A549 (cell line): Measurements from ENCODE around the gene ABCA2. TPM values are rescaled to one million over a fixed set of nuclear protein-coding genes. Genes with fewer than 3 reads are reported as not detected.

Source experiments
- ATAC-seq, 2 experiments: fragments of 200-7000 bp in 1 of 2; fragments of >200 bp in 1 of 2; cut with Nextera tagmentation in 1 of 2; cut with Tn5 transposase in 1 of 2; 3 replicates each; pipeline versions ENCODE4 v1.8.0 to v1.9.1; 2018 to 2020; ENCODE audit warnings: mild to moderate bottlenecking in 1 of 2, moderate library complexity in 1 of 2
- CTCF ChIA-PET: fragments of 300-600 bp; sonication (Branson Sonifier 250); formaldehyde crosslinking; extraction: SDS; loops from one replicate; lab custom pipeline; 2021; ENCODE audit warnings: antibody characterized with exemption, inconsistent platforms; lab: Yijun Ruan, JAX
- POLR2A ChIA-PET: fragments of 350-600 bp; formaldehyde crosslinking; extraction: SDS; loops from one replicate; lab custom pipeline; 2021; ENCODE audit warnings: antibody characterized with exemption, inconsistent platforms; lab: Yijun Ruan, JAX
- DNase-seq, 2 experiments: peaks; one replicate each; pipeline versions ENCODE4 v3.0.0 to v3.0.0-alpha.2; 2011 to 2016; ENCODE audit warnings: low read depth in 1 of 2, low spot score in 1 of 2
- FAIRE-seq: peaks from 2 replicates; lab custom pipeline; 2011; peaks lifted over from hg19 to GRCh38; lab: Jason Lieb, UNC
- H3K27ac ChIP-seq, 2 experiments: fragments of >200 bp; sonication (Bioruptor Twin); formaldehyde crosslinking; 3 replicates each; pipeline ENCODE4 v1.5.1; 2016 to 2017
- H3K4me1 ChIP-seq: fragments of >200 bp; sonication (Bioruptor Twin); formaldehyde crosslinking; 3 replicates; pipeline ENCODE4 v1.6.1; 2016
- H3K4me2 ChIP-seq: fragments of >200 bp; sonication (Bioruptor Twin); formaldehyde crosslinking; 3 replicates; pipeline ENCODE4 v1.6.1; 2016
- H3K4me3 ChIP-seq: fragments of >200 bp; sonication (Bioruptor Twin); formaldehyde crosslinking; 3 replicates; pipeline ENCODE4 v1.5.1; 2016
- H3K9me3 ChIP-seq: fragments of >200 bp; sonication (Bioruptor Twin); formaldehyde crosslinking; 3 replicates; pipeline ENCODE4 v1.6.1; 2016
- BHLHE40 ChIP-seq: IDR thresholded peaks from 2 replicates; pipeline ENCODE4 v1.6.1; 2012; ENCODE audit warnings: low read depth, low read length, inconsistent platforms
- CEBPB ChIP-seq, 2 experiments: fragments of >200 bp in 1 of 2; sonication (Bioruptor Twin) in 1 of 2; formaldehyde crosslinking in 1 of 2; IDR thresholded peaks; 2 replicates each; pipeline ENCODE4 v1.6.1; 2012 to 2016
- CHD2 ChIP-seq: fragments of 150-350 bp; IDR thresholded peaks from 2 replicates; pipeline ENCODE4 v1.6.1; 2014; ENCODE audit warnings: low read length; ENCODE audit not compliant: partially characterized antibody
- E2F6 ChIP-seq: IDR thresholded peaks from 2 replicates; pipeline ENCODE4 v1.6.1; 2012; ENCODE audit warnings: low read depth, borderline replicate concordance
- EHF ChIP-seq: fragments of 250-450 bp; sonication (Bioruptor Pico); IDR thresholded peaks from 2 replicates; pipeline ENCODE4 v1.5.0; 2020; ENCODE audit warnings: mild to moderate bottlenecking
- FOSL2 ChIP-seq, 2 experiments: fragments of 450-650 bp in 1 of 2; fragments of >200 bp in 1 of 2; sonication (Bioruptor Twin) in 1 of 2; formaldehyde crosslinking; IDR thresholded peaks; 2 replicates each; pipeline versions ENCODE4 v1.5.0 to v1.6.1; 2016 to 2020; ENCODE audit warnings: mild to moderate bottlenecking in 1 of 2, moderate library complexity in 1 of 2
- FOXS1 ChIP-seq: fragments of 250-450 bp; sonication (Bioruptor Pico); IDR thresholded peaks from 2 replicates; pipeline ENCODE4 v1.5.0; 2020; ENCODE audit warnings: mild to moderate bottlenecking, moderate library complexity
- HDAC2 ChIP-seq: fragments of 200-600 bp; sonication (generic); IDR thresholded peaks from 2 replicates; pipeline ENCODE4 v1.6.1; 2016
- HMGXB4 ChIP-seq: fragments of 250-450 bp; sonication (Bioruptor Pico); IDR thresholded peaks from 2 replicates; pipeline ENCODE4 v1.5.0; 2021; ENCODE audit warnings: mild to moderate bottlenecking, moderate library complexity, borderline replicate concordance
- HOXB13 ChIP-seq: fragments of 250-450 bp; sonication (Bioruptor Pico); IDR thresholded peaks from 2 replicates; pipeline ENCODE4 v1.5.0; 2020; ENCODE audit warnings: low read depth, mild to moderate bottlenecking, moderate library complexity
- HOXB5 ChIP-seq: fragments of 250-450 bp; sonication (Bioruptor Pico); IDR thresholded peaks from 2 replicates; pipeline ENCODE4 v1.5.0; 2020; ENCODE audit warnings: mild to moderate bottlenecking, moderate library complexity
- KDM5A ChIP-seq: fragments of 200-600 bp; sonication (generic); IDR thresholded peaks from 2 replicates; pipeline ENCODE4 v1.6.1; 2016; ENCODE audit warnings: antibody characterized with exemption, mild to moderate bottlenecking
- MAX ChIP-seq: IDR thresholded peaks from 2 replicates; pipeline ENCODE4 v1.6.1; 2012
- PBX3 ChIP-seq: IDR thresholded peaks from 2 replicates; pipeline ENCODE4 v1.6.1; 2012
- POLR2A ChIP-seq: IDR thresholded peaks from 2 replicates; pipeline ENCODE4 v1.6.1; 2012; ENCODE audit warnings: mild to moderate bottlenecking, low read length
- RARB ChIP-seq: fragments of 250-450 bp; sonication (Bioruptor Pico); IDR thresholded peaks from 2 replicates; pipeline ENCODE4 v1.8.0; 2021; ENCODE audit warnings: mild to moderate bottlenecking, moderate library complexity
- REST ChIP-seq: fragments of 200-600 bp; sonication (generic); IDR thresholded peaks from 2 replicates; pipeline ENCODE4 v1.6.1; 2016; ENCODE audit warnings: antibody characterized with exemption, mild to moderate bottlenecking, moderate library complexity
- RFX5 ChIP-seq: fragments of 450-650 bp; IDR thresholded peaks from 2 replicates; pipeline ENCODE4 v1.7.1; 2014; ENCODE audit warnings: antibody characterized with exemption, mild to moderate bottlenecking, moderate library complexity
- RNF2 ChIP-seq: fragments of 200-600 bp; sonication (generic); IDR thresholded peaks from 2 replicates; pipeline ENCODE4 v1.6.1; 2016; ENCODE audit warnings: low read depth, mild to moderate bottlenecking, antibody characterized with exemption, moderate library complexity, borderline replicate concordance
- USF2 ChIP-seq: fragments of 450-650 bp; IDR thresholded peaks from 2 replicates; pipeline ENCODE4 v1.6.1; 2014; ENCODE audit warnings: antibody characterized with exemption
- ZC3H11A ChIP-seq: fragments of 450-650 bp; IDR thresholded peaks from 2 replicates; pipeline ENCODE4 v1.6.1; 2014; ENCODE audit warnings: antibody characterized with exemption, mild to moderate bottlenecking
- WGBS: methylation state at CpG from one replicate; pipeline ENCODE4 v1.1.6; 2017; ENCODE audit errors: missing lambda C conversion rate; 5-methylcytosine and 5-hydroxymethylcytosine counted together
- polyA plus RNA-seq, 4 experiments: library from polyadenylated mRNA; depleted of rRNA in 3 of 4; stranded (reverse); fragments of >200 nt; fragmentation: RNase III in 1 of 4; extraction: RNeasy Plus Mini Kit Qiagen cat#74134 plus additional on column Dnase treatment in 1 of 4; gene quantifications; 2 replicates in 3 of 4; 3 replicates in 1 of 4; pipeline ENCODE4 v1.2.3, GENCODE V29; 2011 to 2017

Gene ABCA2
- polyA plus RNA-seq, 2 of the 4 experiments (the other 2 are of a cell fraction), result 8.3 to 24.7 TPM

- ATAC-seq (peak; percentile 23 to 48; a peak in 4 of 6 replicates), FAIRE-seq (no peak)
- Histone ChIP-seq H3K27ac (peak overlapping the region; percentile 62 to 88), H3K4me2 (peak overlapping the region; percentile 74), H3K4me1 (peaks cover 27% of the 10 kb centered on the region), H3K9me3 (no peaks in the 10 kb centered on the region)
- POLR2A ChIA-PET, result interaction anchor here (0.6 to 3.9 kb wide), 5 partner anchors 15 to 251 kb away, joined by 3 to 18 read pairs (median 5); partner anchors contain the start of genes MAN1B1, NPDC1 and TUBB4B
- WGBS, result 21% methylated on average over 5 of the region's 6 CpGs
- no peak for TF ChIP-seq PBX3
- TF ChIP-seq, all 56 proteins: peak for 0
- DNase-seq, result no peak
- CTCF ChIA-PET, result interaction anchor here (1.4 to 19.2 kb wide), 6 partner anchors 15 to 44 kb away, joined by 3 to 656 read pairs (median 207); partner anchors contain the start of genes ABCA2, DPP7, ENTPD2 and FUT7
- H3K4me3 ChIP-seq, result peak overlapping the region; percentile 52
These were observed 42.9 kb upstream of the ABCA2 start for GRCh38 chr9:137070906-137071275.

GRCh38 chr9:137070201-137070905, 42.3 kb upstream of the ABCA2 start, which contains the start of gene SAPCD2:
Gene SAPCD2 (minus strand): TSS chr9:137070557. CDS start chr9:137070460, 97 bp downstream.
- peak within 1 kb of the TSS; percentile 68 to 88 for H3K27ac ChIP-seq
- H3K4me2 ChIP-seq, result peak within 1 kb of the TSS; percentile 74
- POLR2A ChIA-PET, result interaction anchor here (0.7 to 3.9 kb wide), 5 partner anchors 11 to 170 kb away, joined by 4 to 18 read pairs (median 7); partner anchors contain the start of genes MAN1B1, NPDC1 and TUBB4B
- CTCF ChIA-PET, result interaction anchor here (0.5 to 19.2 kb wide), 8 partner anchors 16 to 157 kb away, joined by 3 to 656 read pairs (median 106); partner anchors contain the start of genes ABCA2, DPP7, ENTPD2 and FUT7
- FAIRE-seq (no peak), ATAC-seq (peak; percentile 73 to 89), DNase-seq (peak; percentile 86 to 88)
- TF ChIP-seq RFX5 (peak; percentile 67; the same call in 1 of the 2 replicates), MAX (peak; percentile 32; the same call in 1 of the 2 replicates), E2F6 (peak; percentile 32; the same call in 1 of the 2 replicates), RARB (no peak), POLR2A (peak; percentile 29; the same call in 1 of the 2 replicates), EHF (CRISPR knock-in tag) (no peak)
- H3K4me3 ChIP-seq, result peak within 1 kb of the TSS; percentile 52
- 1% methylated on average over 20 of the region's 74 CpGs for WGBS
- peaks cover 27% of the 10 kb centered on the region for H3K4me1 ChIP-seq
- no peaks in the 10 kb centered on the region for H3K9me3 ChIP-seq

- Histone ChIP-seq H3K4me1 (peaks cover 27% of the 10 kb centered on the region), H3K27ac (peak overlapping the region; percentile 68 to 88), H3K4me3 (peak overlapping the region; percentile 52), H3K9me3 (no peaks in the 10 kb centered on the region), H3K4me2 (peak overlapping the region; percentile 74)
- ATAC-seq (peak in 1 of 2 experiments; percentile 40; a peak in 3 of 6 replicates), DNase-seq (no peak), FAIRE-seq (no peak)
- ChIA-PET CTCF (interaction anchor here (0.7 to 19.2 kb wide), 8 partner anchors 16 to 283 kb away, joined by 3 to 656 read pairs (median 108); partner anchors contain the start of genes ABCA2, ENTPD2, FUT7 and MAN1B1), POLR2A (interaction anchor here (0.7 to 3.9 kb wide), 5 partner anchors 11 to 171 kb away, joined by 4 to 18 read pairs (median 7); partner anchors contain the start of genes MAN1B1, NPDC1 and TUBB4B)
- 46% methylated on average over 12 of the region's 52 CpGs for WGBS
- TF ChIP-seq FOXS1 (no peak), REST (no peak), HOXB5 (CRISPR knock-in tag) (no peak), HDAC2 (no peak), HOXB13 (no peak), CEBPB (IDR thresholded peaks at IDR 0.05) (no peak), HMGXB4 (CRISPR knock-in tag) (no peak), CHD2 (no peak), ZC3H11A (no peak), BHLHE40 (no peak), POLR2A (no peak), RNF2 (no peak), KDM5A (no peak), USF2 (no peak), FOSL2 (IDR thresholded peaks at IDR 0.05) (no peak), FOSL2 (CRISPR knock-in tag; IDR thresholded peaks at IDR 0.05) (no peak)
These were observed 41.6 kb upstream of the ABCA2 start for GRCh38 chr9:137069508-137070091.
